NT2/D1 (cell line): ENCODE results near the gene CAGE1.

Experiments used
- SUZ12 ChIP-seq: IDR thresholded peaks from 2 replicates; pipeline ENCODE4 v1.6.1; 2011; ENCODE audit not compliant: insufficient read length, insufficient read depth; ENCODE audit errors: extremely low read depth
- YY1 ChIP-seq: IDR thresholded peaks from 2 replicates; pipeline ENCODE4 v1.6.1; 2011; ENCODE audit not compliant: insufficient read length, insufficient read depth
- ZNF274 ChIP-seq: IDR thresholded peaks from 2 replicates; pipeline ENCODE4 v1.6.1; 2011; ENCODE audit warnings: mild to moderate bottlenecking, low read depth, low read length

DNA sequence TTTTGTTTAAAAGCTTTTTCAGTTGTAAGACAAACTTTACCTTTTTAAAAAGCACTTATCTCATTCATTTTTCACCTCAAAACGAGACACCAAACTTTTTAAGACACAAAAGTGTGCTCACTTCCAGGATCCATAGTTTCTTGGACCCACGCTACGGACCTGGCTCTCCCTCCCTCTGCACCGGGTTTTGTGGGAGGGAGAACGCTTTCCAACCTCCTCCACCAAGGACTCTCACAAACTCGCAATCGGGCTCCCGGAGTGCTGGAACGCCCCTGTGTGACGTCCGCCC is 436 bp downstream of the CAGE1 start:
- no peak for TF ChIP-seq ZNF274
- TF ChIP-seq YY1: no peak
- no peak for TF ChIP-seq SUZ12
